Measurements from ENCODE around the gene HBE1.
"Not testable (repeated sequence)": the region's sequence is repeated elsewhere in the genome, so short reads cannot be mapped to it uniquely, and the experiment has no call there.

Gene HBE1

GRCh38 chr11:5284637-5285036 lies 14.9 kb upstream of the HBE1 start:
- peak; percentile 97 for DNase-seq

- no peak for DNase-seq
Measured at GRCh38 chr11:5283882-5284281, 14.1 kb upstream of the HBE1 start.

DNA sequence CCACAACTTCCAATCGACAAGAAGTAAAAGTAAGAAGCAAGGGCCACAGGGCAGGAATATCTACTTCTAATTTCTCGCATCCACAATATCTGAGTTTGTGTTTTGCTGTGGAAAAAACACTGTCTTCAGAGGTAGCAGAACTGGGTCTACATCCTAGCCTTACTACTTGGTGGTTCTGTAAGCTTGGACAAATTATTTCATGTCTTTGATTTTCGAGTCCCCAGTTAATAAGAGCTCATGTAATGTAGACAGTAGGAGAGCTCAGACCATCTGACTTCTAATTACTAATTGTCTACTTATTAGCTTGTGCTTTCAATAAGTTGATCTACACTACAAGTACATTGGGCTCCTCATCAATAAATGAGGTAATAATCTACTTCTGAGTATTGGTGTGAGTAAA lies 13.3 kb upstream of the HBE1 start:
- no peak for DNase-seq

GRCh38 chr11:5282628-5283027 lies 12.9 kb upstream of the HBE1 start:
- DNase-seq, result no peak

- no peak for DNase-seq
Measured at GRCh38 chr11:5281596-5281995, 11.9 kb upstream of the HBE1 start.

DNA sequence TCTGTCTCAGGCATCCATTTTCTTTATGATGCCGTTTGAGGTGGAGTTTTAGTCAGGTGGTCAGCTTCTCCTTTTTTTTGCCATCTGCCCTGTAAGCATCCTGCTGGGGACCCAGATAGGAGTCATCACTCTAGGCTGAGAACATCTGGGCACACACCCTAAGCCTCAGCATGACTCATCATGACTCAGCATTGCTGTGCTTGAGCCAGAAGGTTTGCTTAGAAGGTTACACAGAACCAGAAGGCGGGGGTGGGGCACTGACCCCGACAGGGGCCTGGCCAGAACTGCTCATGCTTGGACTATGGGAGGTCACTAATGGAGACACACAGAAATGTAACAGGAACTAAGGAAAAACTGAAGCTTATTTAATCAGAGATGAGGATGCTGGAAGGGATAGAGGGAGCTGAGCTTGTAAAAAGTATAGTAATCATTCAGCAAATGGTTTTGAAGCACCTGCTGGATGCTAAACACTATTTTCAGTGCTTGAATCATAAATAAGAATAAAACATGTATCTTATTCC lies 10.9 kb upstream of the HBE1 start:
- DNase-seq, result peak; percentile 99

DNA sequence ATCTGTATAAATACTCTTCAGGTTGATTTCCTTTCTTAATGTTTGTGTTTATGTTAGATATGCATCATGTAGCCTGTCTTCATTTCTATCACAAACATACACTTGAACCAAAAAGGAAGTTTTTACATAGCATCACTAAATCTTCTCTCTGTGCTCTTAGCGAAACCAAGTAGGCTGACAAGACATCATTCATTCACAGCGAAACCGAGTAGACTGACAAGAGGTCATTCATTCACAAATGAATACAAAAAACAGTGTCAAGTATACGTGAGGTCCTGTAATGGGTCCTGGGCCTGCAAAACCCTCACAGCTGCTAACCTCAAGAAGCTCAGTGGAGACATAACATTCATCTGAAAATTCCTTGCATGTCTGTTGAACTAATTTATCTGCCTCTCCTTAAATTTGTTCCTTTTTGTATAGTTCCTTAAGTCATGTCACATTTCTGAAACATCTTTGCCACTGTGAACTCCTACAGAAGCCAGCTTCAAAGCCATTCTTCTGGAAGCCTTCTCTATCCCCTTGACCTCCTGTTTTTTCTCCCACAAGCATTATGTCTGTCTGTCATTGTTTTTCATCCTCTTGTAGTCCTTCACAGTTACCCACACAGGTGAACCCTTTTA lies 9.8 kb upstream of the HBE1 start:
- no peak for DNase-seq

- DNase-seq, result no peak
Measured at GRCh38 chr11:5277807-5278382, 8.2 kb upstream of the HBE1 start.

DNA sequence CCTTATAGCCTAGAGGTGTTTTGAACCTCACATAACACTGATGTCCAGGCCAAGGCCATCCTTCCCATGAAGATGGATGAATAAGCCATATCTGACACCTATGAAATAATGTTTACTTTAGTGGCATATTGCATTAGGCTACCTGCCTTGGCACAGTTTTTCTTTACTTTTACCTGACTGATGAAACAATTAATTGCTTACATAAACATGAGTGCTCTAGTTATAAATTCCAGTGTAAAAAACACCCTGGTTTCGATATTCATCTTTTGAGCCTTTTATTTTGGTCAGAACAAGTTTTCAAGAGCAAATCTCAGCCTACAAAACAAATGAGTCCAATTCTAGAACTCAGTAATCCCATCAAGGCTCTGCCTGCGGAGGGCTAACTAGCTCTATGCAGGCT lies 7.0 kb upstream of the HBE1 start:
- no peak for DNase-seq

GRCh38 chr11:5275369-5276110 lies 5.8 kb upstream of the HBE1 start:
- peak; percentile 98 for DNase-seq

DNA sequence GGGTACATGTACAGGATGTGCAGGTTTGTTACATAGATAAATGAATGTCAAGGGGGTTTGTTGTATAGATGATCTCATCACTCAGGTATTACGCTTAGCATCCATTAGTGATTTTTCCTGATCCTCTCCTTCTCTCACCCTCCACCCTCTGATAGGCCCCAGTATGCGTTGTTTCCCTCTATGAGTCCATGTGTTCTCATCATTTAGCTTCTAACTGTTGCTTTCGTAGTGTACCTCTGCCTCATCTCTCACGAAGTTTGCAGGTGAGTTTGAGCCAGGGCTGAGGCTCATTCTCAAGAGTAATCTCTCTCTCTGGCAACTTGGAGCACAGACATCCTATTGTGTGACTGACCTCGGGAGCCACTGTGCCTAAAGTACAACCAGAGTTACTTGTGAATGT lies 4.7 kb upstream of the HBE1 start:
- DNase-seq, result no peak

- DNase-seq, result no peak
Measured at GRCh38 chr11:5272395-5273017, 2.8 kb upstream of the HBE1 start.

- DNase-seq, result no peak
Measured at GRCh38 chr11:5267033-5267563, 2.6 kb downstream of the HBE1 start.

DNA sequence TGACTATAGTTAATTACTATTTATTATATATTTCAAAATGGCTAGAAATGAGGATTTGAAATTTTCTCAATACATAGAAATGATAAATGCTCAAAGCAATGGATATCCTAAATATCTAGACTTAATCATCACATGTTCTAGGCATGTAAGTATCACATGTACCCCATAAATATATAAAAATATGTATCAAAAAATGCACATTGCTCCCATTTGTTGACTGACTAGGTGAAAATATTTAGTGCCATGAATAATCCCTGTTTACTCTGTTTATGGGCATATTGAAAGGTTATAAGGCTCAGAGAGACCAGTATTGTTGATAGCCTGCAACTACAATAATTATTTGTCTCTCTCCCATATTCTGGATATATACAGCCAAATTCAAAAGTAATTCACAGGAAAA lies 3.1 kb downstream of the HBE1 start:
- no peak for DNase-seq

DNA sequence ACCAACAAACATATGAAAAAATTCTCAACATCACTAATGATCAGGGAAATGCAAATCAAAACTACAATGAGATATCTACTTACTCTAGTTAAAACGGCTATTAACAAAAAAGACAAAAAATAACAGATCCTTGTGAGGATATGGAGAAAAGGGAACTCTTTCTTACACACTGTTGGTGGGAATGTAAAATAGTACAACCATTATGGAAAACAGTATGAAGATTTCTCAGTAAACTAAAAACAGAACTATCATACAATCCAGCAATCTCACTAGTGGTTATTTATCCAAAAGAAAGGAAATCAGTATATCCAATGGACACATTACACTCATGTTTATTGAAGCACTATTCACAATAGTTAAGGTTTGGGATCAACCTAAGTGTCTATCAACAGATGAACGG lies 3.9 kb downstream of the HBE1 start:
- DNase-seq, result no peak

GRCh38 chr11:5258543-5259262 lies 11.0 kb downstream of the HBE1 start:
- no peak for DNase-seq

- DNase-seq, result no peak
Measured at GRCh38 chr11:5257296-5257695, 12.4 kb downstream of the HBE1 start.

DNA sequence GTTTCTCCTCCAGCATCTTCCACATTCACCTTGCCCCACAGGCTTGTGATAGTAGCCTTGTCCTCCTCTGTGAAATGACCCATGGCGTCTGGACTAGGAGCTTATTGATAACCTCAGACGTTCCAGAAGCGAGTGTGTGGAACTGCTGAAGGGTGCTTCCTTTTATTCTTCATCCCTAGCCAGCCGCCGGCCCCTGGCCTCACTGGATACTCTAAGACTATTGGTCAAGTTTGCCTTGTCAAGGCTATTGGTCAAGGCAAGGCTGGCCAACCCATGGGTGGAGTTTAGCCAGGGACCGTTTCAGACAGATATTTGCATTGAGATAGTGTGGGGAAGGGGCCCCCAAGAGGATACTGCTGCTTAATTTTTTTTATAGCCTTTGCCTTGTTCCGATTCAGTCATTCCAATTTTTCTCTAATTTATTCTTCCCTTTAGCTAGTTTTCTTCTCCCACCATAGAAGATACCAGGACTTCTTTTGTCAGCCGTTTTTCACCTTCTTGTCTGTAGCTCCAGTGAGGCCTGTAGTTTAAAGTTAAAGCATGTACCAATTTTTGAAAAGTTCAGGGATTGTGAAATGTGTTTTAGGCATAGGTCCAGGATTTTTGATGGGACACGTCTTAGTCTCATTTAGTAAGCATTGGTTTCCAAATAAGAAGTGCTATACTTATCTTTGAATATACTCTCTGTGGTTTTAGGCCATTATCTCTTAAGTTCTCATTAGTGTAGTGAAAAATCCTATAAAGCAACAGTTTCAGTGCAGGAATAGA lies 14.9 kb downstream of the HBE1 start, which contains the start of gene HBG2:
Gene HBG2, minus strand, starts transcription at position 136 of the 768 bp plus-strand sequence. Its CDS starts 53 bp downstream, at position 83.
- peak; percentile 47 for DNase-seq

DNA sequence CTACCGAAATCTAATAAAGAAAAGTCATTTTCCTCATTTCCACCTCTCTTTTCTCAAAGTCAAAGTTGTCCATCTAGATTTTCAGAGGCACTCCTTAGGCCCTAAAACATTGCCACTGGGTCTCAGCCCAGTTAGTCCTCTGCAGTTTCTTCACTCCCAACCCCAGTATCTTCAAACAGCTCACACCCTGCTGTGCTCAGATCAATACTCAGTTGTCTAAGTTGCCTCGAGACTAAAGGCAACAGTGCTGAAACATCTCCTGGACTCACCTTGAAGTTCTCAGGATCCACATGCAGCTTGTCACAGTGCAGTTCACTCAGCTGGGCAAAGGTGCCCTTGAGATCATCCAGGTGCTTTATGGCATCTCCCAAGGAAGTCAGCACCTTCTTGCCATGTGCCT lies 15.7 kb downstream of the HBE1 start:
- DNase-seq, result not testable (repeated sequence)

DNA sequence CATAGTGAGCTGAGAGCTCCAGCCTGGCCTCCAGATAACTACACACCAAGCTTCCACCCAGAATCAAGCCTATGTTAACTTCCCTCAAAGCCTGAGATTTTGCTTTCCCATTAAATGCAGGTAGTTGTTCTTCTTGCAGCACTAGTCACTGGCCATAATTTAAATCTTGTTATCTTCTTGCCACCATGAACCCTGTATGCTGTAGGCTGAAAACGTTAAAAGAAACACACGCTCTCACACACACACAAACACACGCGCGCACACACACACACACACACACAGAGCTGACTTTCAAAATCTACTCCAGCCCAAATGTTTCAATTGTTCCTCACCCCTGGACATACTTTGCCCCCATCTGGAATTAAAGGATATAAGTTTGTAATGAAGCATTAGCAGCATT lies 16.3 kb downstream of the HBE1 start:
- not testable (repeated sequence) for DNase-seq

GRCh38 chr11:5252919-5253265 lies 16.9 kb downstream of the HBE1 start:
- no peak for DNase-seq

Data from hematopoietic multipotent progenitor cell treated with erythropoietin and hydrocortisone succinate and interleukin-3 and kit ligand, for 4 days (in vitro differentiated cells).